ENCODE measurements around the gene FZD1.

Gene FZD1

DNA sequence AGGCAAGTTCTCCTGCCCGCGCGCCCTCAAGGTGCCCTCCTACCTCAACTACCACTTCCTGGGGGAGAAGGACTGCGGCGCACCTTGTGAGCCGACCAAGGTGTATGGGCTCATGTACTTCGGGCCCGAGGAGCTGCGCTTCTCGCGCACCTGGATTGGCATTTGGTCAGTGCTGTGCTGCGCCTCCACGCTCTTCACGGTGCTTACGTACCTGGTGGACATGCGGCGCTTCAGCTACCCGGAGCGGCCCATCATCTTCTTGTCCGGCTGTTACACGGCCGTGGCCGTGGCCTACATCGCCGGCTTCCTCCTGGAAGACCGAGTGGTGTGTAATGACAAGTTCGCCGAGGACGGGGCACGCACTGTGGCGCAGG, 1.4 kb downstream of the FZD1 start:
- DNase-seq, result no peak

DNA sequence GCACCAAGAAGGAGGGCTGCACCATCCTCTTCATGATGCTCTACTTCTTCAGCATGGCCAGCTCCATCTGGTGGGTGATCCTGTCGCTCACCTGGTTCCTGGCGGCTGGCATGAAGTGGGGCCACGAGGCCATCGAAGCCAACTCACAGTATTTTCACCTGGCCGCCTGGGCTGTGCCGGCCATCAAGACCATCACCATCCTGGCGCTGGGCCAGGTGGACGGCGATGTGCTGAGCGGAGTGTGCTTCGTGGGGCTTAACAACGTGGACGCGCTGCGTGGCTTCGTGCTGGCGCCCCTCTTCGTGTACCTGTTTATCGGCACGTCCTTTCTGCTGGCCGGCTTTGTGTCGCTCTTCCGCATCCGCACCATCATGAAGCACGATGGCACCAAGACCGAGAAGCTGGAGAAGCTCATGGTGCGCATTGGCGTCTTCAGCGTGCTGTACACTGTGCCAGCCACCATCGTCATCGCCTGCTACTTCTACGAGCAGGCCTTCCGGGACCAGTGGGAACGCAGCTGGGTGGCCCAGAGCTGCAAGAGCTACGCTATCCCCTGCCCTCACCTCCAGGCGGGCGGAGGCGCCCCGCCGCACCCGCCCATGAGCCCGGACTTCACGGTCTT, 1.9 kb downstream of the FZD1 start:
- DNase-seq, result no peak

DNA sequence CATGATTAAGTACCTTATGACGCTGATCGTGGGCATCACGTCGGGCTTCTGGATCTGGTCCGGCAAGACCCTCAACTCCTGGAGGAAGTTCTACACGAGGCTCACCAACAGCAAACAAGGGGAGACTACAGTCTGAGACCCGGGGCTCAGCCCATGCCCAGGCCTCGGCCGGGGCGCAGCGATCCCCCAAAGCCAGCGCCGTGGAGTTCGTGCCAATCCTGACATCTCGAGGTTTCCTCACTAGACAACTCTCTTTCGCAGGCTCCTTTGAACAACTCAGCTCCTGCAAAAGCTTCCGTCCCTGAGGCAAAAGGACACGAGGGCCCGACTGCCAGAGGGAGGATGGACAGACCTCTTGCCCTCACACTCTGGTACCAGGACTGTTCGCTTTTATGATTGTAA, 2.5 kb downstream of the FZD1 start:
- no peak for DNase-seq

DNA sequence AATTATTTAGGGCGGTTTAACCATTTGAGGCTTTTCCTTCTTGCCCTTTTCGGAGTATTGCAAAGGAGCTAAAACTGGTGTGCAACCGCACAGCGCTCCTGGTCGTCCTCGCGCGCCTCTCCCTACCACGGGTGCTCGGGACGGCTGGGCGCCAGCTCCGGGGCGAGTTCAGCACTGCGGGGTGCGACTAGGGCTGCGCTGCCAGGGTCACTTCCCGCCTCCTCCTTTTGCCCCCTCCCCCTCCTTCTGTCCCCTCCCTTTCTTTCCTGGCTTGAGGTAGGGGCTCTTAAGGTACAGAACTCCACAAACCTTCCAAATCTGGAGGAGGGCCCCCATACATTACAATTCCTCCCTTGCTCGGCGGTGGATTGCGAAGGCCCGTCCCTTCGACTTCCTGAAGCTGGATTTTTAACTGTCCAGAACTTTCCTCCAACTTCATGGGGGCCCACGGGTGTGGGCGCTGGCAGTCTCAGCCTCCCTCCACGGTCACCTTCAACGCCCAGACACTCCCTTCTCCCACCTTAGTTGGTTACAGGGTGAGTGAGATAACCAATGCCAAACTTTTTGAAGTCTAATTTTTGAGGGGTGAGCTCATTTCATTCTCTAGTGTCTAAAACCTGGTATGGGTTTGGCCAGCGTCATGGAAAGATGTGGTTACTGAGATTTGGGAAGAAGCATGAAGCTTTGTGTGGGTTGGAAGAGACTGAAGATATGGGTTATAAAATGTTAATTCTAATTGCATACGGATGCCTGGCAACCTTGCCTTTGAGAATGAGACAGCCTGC, 3.1 kb downstream of the FZD1 start:
- DNase-seq, result no peak

DNA sequence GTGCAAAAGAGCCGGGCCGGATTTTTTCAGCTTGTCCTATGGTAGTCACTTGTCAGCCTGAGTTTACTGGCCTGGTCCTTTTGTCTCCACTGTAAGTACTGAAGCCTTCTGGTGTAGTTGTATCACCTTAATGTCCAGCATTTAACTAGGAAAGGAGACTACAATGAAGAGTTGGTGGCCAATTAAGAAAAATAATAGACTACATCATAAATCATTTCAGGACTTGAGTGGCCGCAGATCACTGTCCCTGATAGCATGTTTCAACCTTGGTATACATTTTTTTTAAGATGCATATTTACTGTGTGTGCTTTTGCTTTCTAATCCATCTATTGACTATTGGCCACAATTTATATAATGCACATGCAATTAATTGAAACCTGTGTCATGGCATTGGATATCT, 6.1 kb downstream of the FZD1 start:
- DNase-seq, result no peak

DNA sequence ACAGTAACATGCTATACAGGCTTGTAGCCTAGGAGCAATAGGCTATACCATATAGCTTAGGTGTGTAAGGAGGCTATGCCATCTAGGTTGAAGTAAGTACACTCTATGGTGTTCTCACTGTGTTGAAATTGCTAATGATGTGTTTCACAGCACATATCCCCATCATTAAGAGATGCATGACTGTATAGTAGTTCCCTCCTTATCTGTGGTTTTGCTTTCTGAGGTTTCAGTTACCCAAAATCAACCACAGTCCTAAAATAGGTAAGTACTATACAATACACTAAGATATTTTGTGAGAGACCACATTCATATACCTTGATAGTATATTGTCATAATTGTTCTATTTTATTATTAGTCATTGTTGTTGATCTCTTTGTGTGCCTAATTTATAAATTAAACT, 12.7 kb downstream of the FZD1 start:
- no peak for DNase-seq

DNA sequence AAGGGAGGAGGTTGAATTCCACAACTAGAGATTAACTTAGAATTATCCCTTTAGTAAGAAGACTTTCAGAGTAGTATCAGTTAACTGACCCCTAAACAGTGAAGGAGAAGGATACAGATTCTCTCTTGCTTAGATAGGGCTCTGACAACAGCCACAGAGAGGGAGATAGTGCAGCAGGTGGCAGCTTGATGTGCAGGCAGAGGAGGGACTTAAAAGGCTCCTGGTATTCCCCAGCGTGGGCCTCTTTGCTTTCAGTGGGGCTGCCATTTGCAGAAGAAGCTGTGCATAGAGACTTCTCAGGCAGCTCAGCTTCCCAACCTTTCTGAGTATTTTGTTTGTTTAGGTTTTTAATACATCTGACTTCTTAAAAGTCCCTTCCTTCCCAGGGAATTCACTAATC, 16.0 kb downstream of the FZD1 start:
- no peak for DNase-seq

DNA sequence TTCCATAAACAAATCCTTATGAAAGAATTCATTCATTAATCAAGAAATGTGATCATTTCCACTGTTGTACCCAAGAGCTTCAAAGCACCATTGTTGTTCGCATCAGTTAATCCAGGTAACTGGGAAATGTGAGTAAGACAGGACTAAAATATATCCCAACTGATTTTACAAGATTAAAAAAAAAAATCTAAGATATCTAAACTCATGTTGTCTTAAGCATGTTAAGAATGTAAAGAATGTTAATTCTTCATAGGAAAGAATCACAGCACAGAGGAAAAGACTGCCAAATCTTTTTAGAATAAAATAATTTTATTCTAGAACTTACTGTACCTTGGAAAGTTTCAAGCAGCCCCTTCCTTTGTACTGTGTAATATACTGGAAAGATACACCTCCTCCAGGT, 16.4 kb downstream of the FZD1 start:
- no peak for DNase-seq

DNA sequence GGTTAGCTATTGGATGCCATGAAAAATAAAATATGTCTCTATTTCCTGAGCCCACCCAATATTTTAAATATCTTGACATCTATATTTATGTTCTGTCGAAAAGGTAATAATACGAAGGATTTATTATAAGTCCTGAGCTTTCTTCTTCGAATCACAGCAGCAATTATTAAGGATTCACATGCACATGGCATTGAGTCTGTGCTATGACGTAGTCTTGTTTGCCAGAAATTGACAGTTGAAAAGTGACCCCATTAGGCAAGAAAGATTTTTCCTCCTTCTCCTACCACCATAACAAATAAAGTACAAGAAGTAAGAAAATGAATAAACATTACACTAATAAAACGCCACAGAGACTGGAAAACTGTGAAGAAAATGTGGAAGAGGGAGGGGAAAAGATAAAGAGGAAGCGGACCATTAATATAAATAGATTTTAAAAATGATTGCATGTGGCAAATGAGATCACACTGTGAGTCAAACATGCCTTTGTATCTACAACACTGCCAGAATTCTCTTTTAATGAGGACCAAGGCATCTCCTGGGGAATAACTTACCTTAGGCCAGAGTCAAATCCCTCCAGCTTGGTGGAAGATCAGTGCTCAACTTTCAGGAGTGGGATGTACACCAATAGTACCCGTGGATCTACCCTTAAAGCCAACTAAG, 21.6 kb downstream of the FZD1 start:
- no peak for DNase-seq

DNA sequence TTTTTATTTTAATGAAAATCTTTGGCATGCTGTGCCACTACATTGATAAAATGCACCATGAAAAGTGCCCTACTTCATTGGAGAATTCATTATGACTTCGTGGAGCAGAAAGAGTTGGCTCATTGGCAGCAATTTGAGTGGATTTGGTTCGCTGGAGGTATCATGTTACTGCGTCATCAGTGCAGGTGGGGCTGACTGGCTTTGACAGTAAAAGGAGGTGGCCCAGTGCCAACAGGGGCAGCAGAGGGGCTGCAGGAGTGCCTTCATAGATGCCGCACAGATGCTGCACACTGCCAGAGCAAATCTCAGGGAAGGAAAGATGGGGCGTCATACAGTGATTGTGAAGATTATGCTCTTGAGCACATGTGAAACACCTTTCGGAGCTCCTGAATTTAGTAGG, 22.2 kb downstream of the FZD1 start:
- DNase-seq, result no peak

DNA sequence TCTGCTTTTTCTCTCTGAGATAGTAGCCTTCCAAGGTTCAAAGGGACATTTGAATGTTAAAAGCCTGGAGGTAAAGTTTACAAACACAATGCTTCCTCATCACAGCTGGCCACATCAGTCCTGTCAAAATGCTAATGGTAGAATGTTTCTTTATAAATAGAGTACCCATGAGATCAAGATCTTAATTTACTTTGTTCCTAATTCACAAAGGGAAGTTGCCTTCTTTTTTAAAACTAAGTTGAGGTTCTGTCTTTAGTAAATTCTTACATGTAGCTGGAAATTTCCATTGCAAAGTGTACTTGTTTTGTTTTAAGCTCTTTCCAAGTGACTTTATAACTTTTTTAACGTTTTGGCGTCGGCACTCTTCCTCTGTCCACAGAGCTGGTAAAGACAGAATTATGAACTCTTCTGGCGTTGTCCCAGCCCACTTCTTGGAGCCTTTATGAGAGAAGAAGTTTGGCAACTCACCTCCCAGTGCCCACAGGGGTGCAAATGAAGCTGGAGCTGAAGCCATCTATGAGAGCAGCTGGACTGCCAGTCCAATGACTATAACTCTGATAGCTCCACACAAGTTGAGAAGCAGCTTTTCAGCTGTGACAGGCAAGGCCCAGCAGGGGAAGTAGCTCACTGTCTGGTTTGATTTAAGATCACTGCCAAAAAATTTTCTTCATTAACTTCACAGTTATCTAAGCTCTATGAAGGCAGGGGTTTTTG, 23.3 kb downstream of the FZD1 start:
- DNase-seq, result no peak

DNA sequence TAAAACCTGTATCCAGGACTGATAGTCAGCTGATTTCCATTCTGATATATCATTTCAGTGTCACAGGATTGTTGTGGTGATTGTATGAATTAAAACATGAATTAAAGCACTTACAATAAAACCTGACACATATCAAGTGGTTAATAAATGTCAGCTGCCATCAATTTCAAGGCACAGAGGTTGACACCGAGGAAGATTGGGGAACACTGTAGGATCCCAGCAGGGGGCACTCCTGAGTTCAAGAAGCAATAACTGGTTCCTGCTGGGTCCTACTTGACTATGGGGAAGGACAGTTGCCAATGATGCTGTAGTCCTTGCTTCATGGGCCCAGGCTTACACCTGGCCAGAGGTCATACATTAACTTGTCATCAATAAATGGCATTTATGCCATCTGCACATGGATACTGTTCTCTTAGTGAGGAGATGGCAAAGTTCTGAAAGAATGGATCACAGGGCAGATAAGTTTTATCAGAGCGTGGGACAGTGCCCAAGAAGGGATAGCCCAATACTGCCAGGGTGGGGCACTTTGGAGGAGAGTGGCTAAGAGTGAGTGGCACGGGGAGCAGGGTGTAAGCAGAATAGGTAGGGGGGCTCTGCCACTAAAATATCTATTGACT, 24.1 kb downstream of the FZD1 start:
- DNase-seq, result no peak

DNA sequence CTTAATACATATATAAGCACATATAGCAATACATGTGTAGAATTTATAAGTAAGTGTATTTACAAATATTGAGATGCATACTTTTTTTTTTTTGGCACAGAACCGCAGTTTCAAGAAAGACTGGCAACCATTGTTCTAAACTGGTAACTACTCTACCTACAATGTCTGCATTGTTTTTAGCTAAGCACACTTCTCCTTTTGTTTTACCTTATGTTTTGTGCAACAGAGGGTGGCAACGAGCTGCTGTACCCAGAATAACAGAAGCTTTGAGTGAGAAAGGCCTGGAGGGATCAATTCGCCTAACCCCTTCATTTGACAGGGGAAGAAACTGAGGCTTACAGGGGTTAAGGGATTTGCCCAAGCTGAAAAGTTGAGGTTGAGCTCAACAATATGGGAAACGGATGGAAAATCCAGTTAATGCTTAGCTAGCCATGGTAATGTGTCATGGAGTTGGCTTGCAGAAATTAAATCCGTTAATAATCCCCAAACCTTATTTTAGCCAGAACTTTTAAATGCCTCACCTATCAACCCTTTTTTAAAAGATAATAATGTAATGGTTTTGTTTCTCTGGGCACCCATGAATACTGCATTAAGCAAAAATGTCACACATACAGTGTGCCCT, 25.5 kb downstream of the FZD1 start:
- no peak for DNase-seq

DNA sequence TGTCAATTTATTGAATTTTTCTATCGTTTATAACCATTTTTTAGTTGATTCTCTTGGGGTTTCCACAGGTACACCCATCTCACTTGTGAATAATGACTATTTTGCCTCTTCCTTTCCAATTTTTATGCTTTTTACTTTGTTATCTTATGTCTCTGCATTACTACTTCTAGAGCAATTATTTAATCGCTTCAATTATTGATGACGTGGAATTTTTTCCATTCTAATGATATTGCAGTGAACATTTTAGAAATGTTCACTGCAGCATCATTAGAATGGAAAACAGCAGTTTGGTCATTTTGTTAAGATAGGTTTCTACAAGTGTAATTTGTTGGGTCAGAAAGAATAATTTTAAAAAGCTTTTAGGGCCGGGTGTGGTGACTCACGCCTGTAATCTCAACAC, 27.1 kb downstream of the FZD1 start:
- no peak for DNase-seq

DNA sequence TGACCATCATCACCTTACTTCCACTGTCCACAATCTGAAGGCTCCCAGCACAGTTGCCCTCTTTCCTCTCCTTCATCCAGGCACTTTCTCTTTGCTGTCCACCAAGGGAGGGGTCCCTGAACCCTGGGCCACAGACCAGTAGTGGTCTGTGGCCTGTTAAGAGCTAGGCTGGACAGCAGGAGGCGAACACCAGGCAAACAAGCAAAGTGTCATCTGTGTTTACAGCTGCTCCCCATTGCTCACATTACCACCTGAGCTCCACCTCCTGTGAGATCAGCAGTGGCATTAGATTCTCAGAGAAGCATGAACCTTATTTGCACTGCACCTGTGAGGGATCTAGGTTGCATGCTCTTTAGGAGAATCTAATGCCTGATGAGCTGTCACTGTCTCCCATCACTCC, 27.7 kb downstream of the FZD1 start:
- no peak for DNase-seq

DNA sequence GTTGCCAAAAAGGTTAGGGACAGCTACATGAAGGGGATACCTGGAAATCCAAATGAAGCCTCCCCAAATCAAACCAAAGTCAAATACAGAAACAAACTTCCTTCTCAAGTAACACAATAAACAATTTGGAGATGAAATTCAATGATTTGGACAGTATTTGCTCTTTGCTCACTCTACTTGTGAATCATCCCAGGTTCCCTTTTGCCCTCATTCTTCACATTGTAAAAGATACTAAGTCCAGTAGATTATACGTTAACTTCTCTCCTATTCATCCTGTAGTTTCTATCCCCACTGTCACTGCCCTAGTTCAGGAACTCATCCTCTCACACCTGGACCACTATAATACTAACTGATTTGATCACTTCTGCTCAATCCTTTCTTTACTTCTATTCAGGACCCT, 28.3 kb downstream of the FZD1 start:
- no peak for DNase-seq

DNA sequence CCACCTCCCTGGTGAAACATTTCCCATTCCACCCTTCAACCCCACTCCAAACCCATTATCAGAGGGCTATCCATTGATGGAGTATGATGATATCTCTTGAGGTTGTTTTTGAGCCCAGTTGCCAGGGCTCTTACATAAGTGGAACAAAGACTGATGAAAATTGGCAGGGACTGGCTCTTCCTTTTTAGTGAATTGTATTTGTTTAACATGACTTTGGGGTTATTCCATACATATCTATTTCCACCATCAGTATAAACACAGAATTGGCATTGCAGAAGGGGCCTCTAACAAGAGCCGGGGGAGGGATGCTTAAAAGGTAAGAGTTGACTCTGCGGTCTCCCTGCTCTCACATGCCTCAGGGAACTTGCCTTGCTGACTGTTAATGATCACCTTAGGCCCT, 28.9 kb downstream of the FZD1 start:
- DNase-seq, result no peak

DNA sequence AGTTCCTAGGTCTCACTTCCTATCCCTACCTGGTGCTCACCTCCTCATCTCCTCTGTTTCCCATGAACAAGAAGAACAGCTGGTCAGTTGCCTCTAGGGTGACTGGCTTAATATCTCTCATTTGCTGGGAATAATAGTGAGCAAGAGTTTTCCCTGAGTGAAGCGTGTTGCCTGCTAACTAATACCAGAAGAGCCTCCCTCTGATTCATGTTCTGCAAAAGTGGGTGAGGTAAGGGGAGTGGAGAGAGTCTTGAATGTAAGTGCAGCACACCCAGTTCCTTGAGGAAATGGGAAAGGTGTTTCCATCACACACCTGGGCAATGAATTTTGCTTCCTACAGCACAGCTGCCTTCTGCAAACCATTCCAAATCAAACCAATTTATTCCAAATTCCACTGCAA, 29.6 kb downstream of the FZD1 start:
- no peak for DNase-seq

DNA sequence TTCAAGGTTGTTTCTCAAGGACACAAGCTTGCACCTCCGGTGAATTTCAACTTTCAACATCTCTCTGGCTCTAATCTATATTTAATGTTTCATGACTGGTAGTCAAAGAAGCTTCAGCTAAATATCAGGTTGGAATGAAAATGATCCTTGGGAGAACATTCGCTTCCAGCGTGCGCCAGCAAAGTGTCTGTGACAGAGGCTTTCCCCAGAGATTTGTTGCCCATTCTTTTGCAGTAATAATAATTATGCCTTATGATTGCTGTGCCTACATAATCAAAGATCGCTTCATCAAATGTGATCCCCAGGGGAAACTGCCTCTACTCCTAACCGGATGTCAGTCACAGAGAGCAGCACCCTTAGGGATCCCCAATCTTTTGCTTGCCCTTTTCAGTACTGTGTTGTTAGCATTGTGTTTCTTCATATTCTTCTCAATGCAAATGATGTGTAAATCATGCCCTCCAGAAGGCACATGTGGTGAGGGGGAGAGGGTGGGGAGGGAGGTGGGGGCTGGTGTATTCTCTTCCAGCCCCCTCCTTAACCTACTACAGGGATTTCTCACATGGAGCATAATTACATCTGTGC, 30.5 kb downstream of the FZD1 start:
- no peak for DNase-seq

DNA sequence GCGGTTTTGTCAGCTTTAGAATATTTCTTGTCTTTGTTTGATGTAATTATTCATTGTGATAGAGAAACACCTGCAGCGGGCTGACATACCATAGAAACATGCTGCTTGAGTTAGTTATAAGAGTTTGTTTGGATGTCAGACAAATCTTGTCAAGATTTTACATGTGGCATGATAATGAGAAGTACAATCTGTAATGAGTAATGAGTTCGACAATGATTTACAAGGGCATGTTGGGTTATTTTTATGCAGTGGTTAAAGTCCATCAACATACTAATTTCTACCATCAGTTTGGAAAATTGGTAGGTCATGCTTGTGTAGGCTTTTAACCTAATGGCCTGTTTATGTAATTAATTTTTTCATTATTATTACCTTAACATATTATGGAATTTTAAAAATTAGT, 31.3 kb downstream of the FZD1 start:
- no peak for DNase-seq

DNA sequence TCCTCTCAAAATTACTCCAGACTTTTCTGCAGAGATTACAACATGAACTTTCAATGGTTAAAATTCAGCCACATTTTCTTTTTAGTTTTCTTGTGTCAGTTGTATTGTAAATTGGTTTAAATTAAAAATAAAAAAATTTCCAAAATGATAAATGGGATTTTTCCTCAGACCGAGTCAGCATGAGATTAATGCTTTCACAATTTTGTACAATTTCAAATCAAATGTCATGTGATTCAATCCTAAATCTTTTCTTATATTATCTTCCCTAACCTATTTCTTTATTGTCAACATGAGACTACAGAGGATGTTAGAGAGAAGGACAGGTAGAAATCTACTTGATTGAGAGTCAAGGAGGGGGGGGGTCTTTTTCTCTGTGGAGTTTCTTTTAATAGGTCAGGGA, 33.7 kb downstream of the FZD1 start:
- no peak for DNase-seq
